ENCODE data around the gene RPL28.

DNA sequence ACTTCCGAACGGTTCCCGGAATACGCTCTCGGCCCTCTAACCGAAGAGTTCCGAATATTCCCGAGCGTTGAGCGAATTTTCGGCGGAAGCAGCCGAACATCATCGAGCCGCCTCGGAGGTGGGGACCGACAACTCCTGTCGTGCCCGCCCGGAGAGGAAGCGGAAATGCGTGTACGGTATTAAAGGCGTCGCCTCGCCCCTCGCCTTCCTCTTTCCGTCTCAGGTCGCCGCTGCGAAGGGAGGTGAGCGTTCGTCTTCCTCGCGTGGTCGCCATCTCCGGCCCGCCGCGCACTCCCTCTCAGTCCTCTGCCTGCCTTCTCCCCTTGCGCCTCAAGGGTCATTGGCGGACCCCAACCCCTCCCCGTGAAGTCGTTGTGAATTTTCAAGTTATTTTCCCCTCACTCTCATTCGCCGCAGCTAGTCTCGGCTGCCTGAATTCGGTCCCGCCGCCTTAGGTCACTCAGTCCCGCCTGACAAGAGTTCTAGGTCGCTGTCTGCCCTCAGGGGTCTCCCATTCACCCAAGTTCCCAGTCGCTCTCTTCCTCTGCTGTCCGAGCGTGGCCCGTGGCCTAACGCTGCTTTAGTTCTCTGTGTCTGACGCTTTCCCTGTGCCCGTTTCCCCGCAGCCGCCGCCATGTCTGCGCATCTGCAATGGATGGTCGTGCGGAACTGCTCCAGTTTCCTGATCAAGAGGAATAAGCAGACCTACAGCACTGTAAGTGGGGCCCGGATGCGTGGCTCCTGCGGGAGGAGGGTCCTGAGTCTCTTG lies at the start of gene RPL28:
- TF ChIP-seq, protein P1, sequence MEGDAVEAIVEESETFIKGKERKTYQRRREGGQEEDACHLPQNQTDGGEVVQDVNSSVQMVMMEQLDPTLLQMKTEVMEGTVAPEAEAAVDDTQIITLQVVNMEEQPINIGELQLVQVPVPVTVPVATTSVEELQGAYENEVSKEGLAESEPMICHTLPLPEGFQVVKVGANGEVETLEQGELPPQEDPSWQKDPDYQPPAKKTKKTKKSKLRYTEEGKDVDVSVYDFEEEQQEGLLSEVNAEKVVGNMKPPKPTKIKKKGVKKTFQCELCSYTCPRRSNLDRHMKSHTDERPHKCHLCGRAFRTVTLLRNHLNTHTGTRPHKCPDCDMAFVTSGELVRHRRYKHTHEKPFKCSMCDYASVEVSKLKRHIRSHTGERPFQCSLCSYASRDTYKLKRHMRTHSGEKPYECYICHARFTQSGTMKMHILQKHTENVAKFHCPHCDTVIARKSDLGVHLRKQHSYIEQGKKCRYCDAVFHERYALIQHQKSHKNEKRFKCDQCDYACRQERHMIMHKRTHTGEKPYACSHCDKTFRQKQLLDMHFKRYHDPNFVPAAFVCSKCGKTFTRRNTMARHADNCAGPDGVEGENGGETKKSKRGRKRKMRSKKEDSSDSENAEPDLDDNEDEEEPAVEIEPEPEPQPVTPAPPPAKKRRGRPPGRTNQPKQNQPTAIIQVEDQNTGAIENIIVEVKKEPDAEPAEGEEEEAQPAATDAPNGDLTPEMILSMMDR (IDR thresholded peaks at IDR 0.05 in 8 of 11, conservative IDR thresholded peaks at IDR 0.05 in 3 of 11), result peak in 1 of 11 experiments; percentile 21
- TF ChIP-seq POLR2A (IDR thresholded peaks at IDR 0.05), result peak; percentile 96 to 99 (median 97)
- peak; percentile 100 for TF ChIP-seq POLR2AphosphoS5 (IDR thresholded peaks at IDR 0.05)

Measured in spleen (tissue), 7 donors.